Measurements from ENCODE around the gene PKMYT1.

PKMYT1 gene

GRCh38 chr16:3009568-3010390 is 29.5 kb upstream of the PKMYT1 start:
- H3K4me1 Mint-ChIP-seq (ENCODE audit: low read depth), result peaks cover 29% of the 10 kb centered on the region
- H3K27me3 Mint-ChIP-seq, result no peaks in the 10 kb centered on the region
- no peak overlapping the region for H3K27ac Mint-ChIP-seq
- H3K9me3 Mint-ChIP-seq (ENCODE audit: low read depth), result no peaks in the 10 kb centered on the region
- no peak overlapping the region for H3K4me3 Mint-ChIP-seq
- no peaks in the 10 kb centered on the region for H3K36me3 Mint-ChIP-seq

- H3K36me3 Mint-ChIP-seq, result no peaks in the 10 kb centered on the region
- no peak overlapping the region for H3K27ac Mint-ChIP-seq
- peaks cover 30% of the 10 kb centered on the region for H3K4me1 Mint-ChIP-seq (ENCODE audit: low read depth)
- no peaks in the 10 kb centered on the region for H3K27me3 Mint-ChIP-seq
- no peaks in the 10 kb centered on the region for H3K9me3 Mint-ChIP-seq (ENCODE audit: low read depth)
- peak overlapping the region; percentile 65 for H3K4me3 Mint-ChIP-seq
These were observed 28.4 kb upstream of the PKMYT1 start for GRCh38 chr16:3008690-3009037.

GRCh38 chr16:3007957-3008689 is 27.9 kb upstream of the PKMYT1 start:
- peak overlapping the region; percentile 65 for H3K4me3 Mint-ChIP-seq
- H3K4me1 Mint-ChIP-seq (ENCODE audit: low read depth), result peaks cover 30% of the 10 kb centered on the region
- H3K9me3 Mint-ChIP-seq (ENCODE audit: low read depth), result no peaks in the 10 kb centered on the region
- H3K27ac Mint-ChIP-seq, result no peak overlapping the region
- H3K27me3 Mint-ChIP-seq, result no peaks in the 10 kb centered on the region
- no peaks in the 10 kb centered on the region for H3K36me3 Mint-ChIP-seq

GRCh38 chr16:3007059-3007956 is 27.1 kb upstream of the PKMYT1 start:
- Mint-ChIP-seq H3K36me3 (no peaks in the 10 kb centered on the region), H3K4me1 (ENCODE audit: low read depth) (peaks cover 30% of the 10 kb centered on the region), H3K27ac (no peak overlapping the region), H3K27me3 (no peaks in the 10 kb centered on the region), H3K9me3 (ENCODE audit: low read depth) (no peaks in the 10 kb centered on the region), H3K4me3 (peak overlapping the region; percentile 65)

- H3K27me3 Mint-ChIP-seq, result no peaks in the 10 kb centered on the region
- peaks cover 29% of the 10 kb centered on the region for H3K4me1 Mint-ChIP-seq (ENCODE audit: low read depth)
- H3K9me3 Mint-ChIP-seq (ENCODE audit: low read depth), result no peaks in the 10 kb centered on the region
- H3K27ac Mint-ChIP-seq, result no peak overlapping the region
- peak overlapping the region; percentile 58 for H3K4me3 Mint-ChIP-seq
- no peaks in the 10 kb centered on the region for H3K36me3 Mint-ChIP-seq
These were observed 24.6 kb upstream of the PKMYT1 start for GRCh38 chr16:3004781-3005284.

- no peaks in the 10 kb centered on the region for H3K36me3 Mint-ChIP-seq
- no peaks in the 10 kb centered on the region for H3K27me3 Mint-ChIP-seq
- peaks cover 29% of the 10 kb centered on the region for H3K4me1 Mint-ChIP-seq (ENCODE audit: low read depth)
- H3K9me3 Mint-ChIP-seq (ENCODE audit: low read depth), result no peaks in the 10 kb centered on the region
- H3K4me3 Mint-ChIP-seq, result no peak overlapping the region
- no peak overlapping the region for H3K27ac Mint-ChIP-seq
These were observed 24.1 kb upstream of the PKMYT1 start for GRCh38 chr16:3004319-3004718.

- Mint-ChIP-seq H3K27me3 (no peaks in the 10 kb centered on the region), H3K4me1 (ENCODE audit: low read depth) (peaks cover 26% of the 10 kb centered on the region), H3K4me3 (peak overlapping the region; percentile 78), H3K27ac (no peak overlapping the region), H3K36me3 (no peaks in the 10 kb centered on the region), H3K9me3 (ENCODE audit: low read depth) (no peaks in the 10 kb centered on the region)
These were observed 23.5 kb upstream of the PKMYT1 start for GRCh38 chr16:3003582-3004270.

- H3K36me3 Mint-ChIP-seq, result no peaks in the 10 kb centered on the region
- no peaks in the 10 kb centered on the region for H3K27me3 Mint-ChIP-seq
- peaks cover 4% of the 10 kb centered on the region for H3K4me1 Mint-ChIP-seq (ENCODE audit: low read depth)
- no peak overlapping the region for H3K27ac Mint-ChIP-seq
- H3K4me3 Mint-ChIP-seq, result no peak overlapping the region
- H3K9me3 Mint-ChIP-seq (ENCODE audit: low read depth), result no peaks in the 10 kb centered on the region
These were observed 21.1 kb upstream of the PKMYT1 start for GRCh38 chr16:3001316-3001715.

GRCh38 chr16:3000540-3000939 is 20.3 kb upstream of the PKMYT1 start:
- Mint-ChIP-seq H3K9me3 (ENCODE audit: low read depth) (no peaks in the 10 kb centered on the region), H3K27ac (no peak overlapping the region), H3K27me3 (no peaks in the 10 kb centered on the region), H3K36me3 (no peaks in the 10 kb centered on the region), H3K4me1 (ENCODE audit: low read depth) (peaks cover 4% of the 10 kb centered on the region), H3K4me3 (no peak overlapping the region)

- Mint-ChIP-seq H3K4me3 (no peak overlapping the region), H3K4me1 (ENCODE audit: low read depth) (peaks cover 3% of the 10 kb centered on the region), H3K27ac (no peak overlapping the region), H3K9me3 (ENCODE audit: low read depth) (no peaks in the 10 kb centered on the region), H3K27me3 (no peaks in the 10 kb centered on the region), H3K36me3 (no peaks in the 10 kb centered on the region)
These were observed 19.7 kb upstream of the PKMYT1 start for GRCh38 chr16:2999929-3000328.

GRCh38 chr16:2996298-2996697 is 16.1 kb upstream of the PKMYT1 start:
- H3K27me3 Mint-ChIP-seq, result no peaks in the 10 kb centered on the region
- no peak overlapping the region for H3K27ac Mint-ChIP-seq
- no peaks in the 10 kb centered on the region for H3K9me3 Mint-ChIP-seq (ENCODE audit: low read depth)
- no peaks in the 10 kb centered on the region for H3K4me1 Mint-ChIP-seq (ENCODE audit: low read depth)
- no peaks in the 10 kb centered on the region for H3K36me3 Mint-ChIP-seq
- no peak overlapping the region for H3K4me3 Mint-ChIP-seq

- no peak overlapping the region for H3K27ac Mint-ChIP-seq
- no peaks in the 10 kb centered on the region for H3K4me1 Mint-ChIP-seq (ENCODE audit: low read depth)
- H3K4me3 Mint-ChIP-seq, result no peak overlapping the region
- H3K36me3 Mint-ChIP-seq, result no peaks in the 10 kb centered on the region
- H3K9me3 Mint-ChIP-seq (ENCODE audit: low read depth), result no peaks in the 10 kb centered on the region
- no peaks in the 10 kb centered on the region for H3K27me3 Mint-ChIP-seq
These were observed 12.3 kb upstream of the PKMYT1 start for GRCh38 chr16:2992383-2993081.

GRCh38 chr16:2991566-2992261 is 11.5 kb upstream of the PKMYT1 start:
- H3K27ac Mint-ChIP-seq, result no peak overlapping the region
- H3K4me1 Mint-ChIP-seq (ENCODE audit: low read depth), result no peaks in the 10 kb centered on the region

More at GRCh38 chr16:2991566-2992261, 11.5 kb upstream of the PKMYT1 start:
- no peak overlapping the region for H3K4me3 Mint-ChIP-seq
- no peaks in the 10 kb centered on the region for H3K9me3 Mint-ChIP-seq (ENCODE audit: low read depth)
- H3K27me3 Mint-ChIP-seq, result no peaks in the 10 kb centered on the region
- no peaks in the 10 kb centered on the region for H3K36me3 Mint-ChIP-seq
